HG02571 (cell line): ENCODE data around the gene ELAVL2.

Source experiments
- ATAC-seq: cut with Tn5 transposase; IDR thresholded peaks from one replicate; pipeline ENCODE4 v1.9.1; 2021; ENCODE audit warnings: mild to moderate bottlenecking, moderate library complexity; ENCODE audit not compliant: unreplicated experiment

ELAVL2 gene

DNA sequence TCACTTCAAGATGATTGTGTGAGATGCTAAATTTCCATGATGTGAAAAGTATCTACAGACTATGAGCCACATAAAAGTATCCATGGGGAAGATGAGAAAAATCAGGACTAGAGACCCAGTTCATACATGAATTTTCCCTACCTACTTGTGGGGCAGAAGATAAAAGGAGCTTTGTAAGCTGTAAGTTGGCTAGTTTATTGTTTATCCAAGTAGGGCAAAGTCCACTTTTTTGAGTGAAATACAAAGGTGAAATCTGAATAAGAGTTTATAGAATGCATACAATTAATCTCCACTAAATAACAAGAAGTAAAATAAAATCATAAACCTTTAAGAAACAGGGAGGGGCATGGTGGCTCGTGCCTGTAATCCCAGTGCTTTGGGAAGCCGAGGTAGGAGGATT is 160.4 kb downstream of the ELAVL2 start:
- no peak for ATAC-seq

DNA sequence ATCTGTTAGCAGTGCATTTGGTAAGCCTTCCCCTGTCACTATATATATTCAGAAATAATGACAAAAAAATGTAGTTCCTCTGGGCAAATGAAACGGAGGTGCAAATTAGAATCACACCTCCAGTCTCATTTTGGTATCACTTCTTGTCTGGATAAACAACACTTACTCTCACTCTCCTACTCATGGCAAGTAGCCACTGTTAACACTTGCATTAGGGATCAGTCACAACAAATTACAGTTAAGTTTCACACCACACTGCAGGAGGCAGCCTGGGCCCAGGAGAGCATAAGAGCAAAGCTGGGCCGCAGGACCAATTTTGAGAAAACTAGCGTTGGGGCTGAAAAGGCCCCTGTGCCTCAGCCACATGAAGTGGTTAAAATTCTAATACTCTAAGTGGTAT is 161.0 kb downstream of the ELAVL2 start:
- no peak for ATAC-seq

DNA sequence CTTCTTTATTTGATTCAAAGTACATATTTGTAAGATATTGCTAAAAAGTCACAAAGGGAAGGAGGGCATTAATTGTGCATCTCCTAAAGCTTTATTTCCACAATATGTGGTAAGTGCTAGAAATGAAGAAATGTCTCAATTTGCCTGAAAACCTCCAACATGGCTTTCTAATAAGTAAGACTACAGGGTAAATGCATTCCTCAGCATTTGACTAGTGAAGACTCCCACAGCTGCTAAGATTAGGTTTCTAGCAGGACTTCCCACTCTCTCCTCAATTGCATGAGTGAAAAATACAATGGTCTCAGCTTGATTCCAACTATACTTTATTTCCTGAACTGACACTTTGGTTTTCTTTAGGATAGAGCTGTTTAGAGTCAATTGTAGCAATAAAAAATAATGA is 162.1 kb downstream of the ELAVL2 start:
- no peak for ATAC-seq

DNA sequence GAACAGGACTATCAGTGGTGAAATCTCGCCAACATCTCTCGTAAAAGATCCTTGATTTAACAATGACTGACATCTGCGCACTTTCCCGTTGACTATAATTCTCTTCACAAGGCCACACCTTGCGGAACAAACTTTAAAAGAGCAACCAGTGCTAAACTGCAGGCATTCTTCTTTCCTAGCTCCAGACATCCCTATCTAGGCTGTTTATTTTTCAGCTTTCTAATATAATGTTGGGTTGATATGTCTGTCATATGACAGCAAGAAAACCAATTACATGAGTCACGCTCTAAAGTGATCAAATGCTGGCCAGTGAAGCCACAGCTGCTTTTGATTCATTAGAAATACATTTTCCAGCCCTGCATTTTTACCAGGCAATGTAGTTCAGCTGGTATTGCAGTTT is 162.5 kb downstream of the ELAVL2 start:
- no peak for ATAC-seq

DNA sequence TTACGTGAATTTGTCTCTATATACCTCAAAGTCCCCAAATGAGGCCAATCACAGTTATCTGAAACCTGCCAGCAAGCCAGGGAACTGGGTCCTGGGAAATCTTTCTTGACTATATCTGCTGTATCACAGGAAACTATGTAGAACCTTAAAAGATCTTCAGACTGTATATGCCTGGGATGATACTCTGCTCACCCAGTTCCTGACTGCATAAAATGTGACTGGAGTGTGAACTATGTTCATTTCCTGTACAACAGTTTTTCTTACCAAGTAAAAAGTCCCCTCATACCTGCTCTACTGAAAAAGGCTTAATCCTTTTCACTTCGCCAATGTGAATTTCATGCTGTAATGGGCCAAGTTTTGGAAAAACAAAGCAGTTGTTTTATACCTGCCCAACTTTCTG is 162.9 kb downstream of the ELAVL2 start:
- no peak for ATAC-seq

DNA sequence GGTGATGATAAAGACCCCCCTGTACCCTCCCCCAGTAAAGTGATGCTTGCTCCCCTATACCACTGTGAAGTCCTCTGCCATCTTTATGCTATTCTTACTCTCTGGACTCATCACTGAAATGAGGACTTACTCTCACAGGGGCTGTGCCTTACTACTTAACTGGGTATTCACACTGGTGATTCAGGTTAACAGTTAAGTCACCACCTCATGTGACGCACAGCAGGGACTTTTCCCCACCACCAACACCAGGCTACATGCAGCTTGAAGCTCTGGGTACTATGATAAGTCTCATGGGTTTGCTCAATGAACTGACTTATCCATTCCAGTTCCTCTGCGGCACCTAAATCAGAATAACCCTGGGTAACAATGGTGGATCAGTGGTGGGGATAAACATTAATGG is 163.7 kb downstream of the ELAVL2 start:
- ATAC-seq = no peak

DNA sequence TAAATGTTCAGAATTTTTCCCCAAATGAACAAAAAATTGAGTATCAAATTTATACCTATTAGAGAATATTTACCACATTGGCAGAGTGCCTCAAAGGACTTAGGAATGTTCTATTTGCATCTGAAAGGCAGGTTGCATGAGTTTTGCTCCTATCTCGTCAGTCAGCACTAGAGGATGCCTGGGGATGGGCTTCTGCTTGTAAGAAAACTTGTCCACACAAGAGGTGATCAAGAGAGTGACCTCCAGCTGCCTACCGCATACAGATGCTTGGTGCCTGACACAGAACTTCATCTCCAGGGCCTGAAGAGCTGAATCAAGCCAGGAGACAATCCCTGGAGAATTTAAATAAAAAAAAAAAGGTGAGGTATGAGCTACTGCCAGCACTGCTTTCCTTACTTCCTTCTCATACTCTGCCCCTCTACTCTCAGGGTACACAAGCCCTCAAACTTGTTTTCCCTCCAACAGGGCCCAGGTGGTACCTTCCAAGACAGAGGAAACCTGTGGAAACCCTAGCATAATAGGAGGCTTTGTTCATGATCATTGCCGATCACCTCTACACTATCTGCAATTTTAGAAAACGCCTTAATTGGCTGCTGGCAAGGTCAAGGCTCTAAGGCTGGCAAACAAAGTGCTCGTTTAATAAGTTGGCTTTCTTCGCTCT is 166.6 kb downstream of the ELAVL2 start:
- no peak for ATAC-seq

DNA sequence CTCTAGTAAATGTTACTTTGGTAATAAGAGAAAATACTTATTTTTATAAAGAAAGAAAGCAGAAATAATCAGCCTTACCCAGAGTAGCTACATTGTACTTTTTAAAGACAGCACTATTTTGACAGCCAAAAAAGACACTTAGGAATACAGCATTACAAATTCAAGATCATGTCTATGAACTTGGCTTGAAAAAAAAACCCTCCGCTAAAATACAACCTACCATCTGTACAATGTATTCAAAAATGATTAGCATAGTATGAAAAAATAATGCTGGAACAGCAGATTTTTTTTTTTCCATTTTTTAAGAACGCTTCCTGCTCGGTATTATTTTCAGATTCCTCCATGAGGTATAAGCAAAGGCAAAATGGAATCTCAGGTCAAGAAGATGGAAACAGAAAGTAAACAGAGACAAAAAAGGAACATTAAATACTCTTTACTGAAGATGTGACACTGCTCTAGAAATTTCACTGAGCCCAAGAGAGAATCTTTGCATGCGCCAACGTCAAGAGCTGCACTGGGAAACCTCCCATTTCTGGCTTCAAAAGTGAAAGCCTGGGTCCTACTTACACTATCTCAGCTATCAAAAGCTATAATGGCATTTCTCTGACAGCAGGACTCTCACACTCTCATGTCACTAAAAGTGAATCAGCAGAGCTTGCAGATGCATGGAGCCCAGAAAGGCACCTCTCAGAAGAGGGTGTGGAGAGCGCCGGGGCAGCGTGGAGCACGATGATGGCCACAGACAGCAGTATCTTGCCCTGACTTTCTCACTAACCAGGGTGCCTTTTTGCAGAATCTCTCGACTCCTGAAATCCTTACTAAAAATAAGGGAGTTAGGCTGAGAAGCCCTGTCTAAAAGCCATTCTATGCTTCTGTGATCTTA is 167.4 kb downstream of the ELAVL2 start:
- ATAC-seq = no peak

DNA sequence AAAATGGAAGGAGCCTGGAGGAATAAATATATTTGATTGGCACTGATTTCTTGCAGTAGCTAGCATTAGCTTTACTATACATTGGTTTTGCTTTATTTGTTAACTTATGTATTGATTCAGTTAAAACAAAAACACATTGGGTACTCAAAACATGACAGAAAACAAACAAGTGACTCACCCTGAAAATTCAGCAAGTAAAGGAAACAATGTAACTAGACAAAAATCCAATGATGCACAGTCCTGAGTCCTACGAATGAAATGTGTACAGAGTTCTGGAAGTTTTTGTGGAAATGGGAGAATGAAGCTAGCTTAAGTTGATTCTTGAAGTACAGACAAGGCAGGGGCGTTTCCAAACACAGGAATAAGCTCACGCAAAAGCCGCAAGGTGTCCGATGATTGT is 175.0 kb downstream of the ELAVL2 start:
- no peak for ATAC-seq

DNA sequence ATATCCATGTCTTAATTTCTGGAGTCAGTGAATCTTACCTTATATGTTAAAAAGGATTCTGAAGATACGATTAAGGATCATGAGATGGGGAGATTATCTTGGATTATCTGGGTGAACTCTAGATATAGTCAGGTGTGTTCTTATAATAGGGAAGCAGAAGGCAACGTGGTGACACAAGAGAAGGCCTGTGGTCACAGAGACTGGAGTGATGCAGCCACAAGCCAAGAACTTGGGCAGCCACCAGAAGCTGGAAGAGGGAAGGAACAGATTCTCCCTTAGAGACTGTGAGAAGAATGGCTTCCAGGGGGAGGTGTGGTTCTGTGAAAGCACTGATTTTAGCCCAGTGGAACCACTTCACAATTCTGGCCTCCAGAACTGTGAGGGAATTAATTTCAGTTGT is 177.4 kb downstream of the ELAVL2 start:
- ATAC-seq = no peak

DNA sequence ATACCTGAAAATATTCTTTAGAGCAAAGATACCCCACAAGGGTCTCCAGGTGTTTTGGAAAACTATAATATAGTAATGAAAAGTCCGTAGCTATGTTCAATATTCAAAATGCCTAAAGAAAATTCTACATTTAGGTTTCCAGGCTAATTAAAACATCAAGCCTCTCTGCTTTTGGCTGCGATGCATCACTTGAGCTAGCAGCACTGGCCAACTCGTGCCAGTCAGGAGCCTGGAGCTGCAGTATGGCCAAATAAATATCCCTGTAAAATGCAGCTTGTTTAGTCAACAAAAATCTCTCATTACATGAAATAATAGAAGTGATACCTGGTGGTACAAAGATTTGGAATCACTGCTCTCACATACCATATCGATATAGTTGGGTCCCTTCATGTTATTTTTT is 181.1 kb downstream of the ELAVL2 start:
- ATAC-seq = no peak

DNA sequence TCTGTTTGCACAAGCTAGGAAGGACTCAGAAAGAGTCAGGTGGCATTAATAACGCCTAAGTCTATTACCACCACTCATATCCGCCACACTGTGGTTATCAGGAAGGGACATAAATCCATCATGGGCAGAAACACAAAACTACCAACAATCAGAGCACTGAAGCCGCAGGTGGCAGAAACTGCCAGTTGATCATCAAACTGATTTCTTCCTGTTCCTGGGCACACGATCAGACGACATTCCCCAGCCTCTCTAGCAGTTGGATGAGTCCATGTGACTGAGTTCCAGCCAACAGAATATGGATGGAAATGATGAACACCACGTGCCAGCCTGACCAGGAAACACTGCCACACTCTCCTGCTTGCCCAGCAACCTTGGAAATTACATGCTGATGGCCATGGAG is 181.7 kb downstream of the ELAVL2 start:
- no peak for ATAC-seq

DNA sequence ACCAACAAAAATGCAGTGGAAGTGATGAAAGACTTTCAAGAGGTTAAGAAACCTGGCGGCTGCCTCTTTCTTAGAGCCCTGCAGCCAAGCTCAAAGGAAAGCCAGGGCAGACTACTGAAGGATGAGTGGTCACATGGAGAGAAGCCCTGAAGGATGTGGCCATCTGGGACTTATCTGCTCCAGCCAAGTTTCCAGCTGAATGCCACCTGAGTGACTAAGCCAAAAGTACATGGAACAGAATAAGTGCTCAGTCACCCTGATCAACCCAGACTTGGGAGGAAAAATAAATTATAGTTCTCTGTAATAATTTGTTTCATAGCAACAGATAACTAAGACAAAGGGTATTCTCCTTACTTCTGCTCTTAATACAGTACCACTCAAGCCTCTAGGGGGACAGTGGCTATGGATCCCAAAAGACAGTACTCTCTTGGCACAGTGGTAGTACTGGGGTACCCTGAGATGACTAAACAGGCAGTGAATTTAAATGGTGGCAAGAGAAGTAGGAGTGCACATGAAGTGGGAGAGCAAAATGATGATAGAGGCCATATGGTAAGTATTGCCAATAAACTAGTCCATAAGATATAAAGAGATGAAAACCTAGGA is 182.3 kb downstream of the ELAVL2 start:
- no peak for ATAC-seq
